Erythroblast (primary cell): ENCODE measurements around the gene CLASP1.

ENCODE experiments used
- GATA1 ChIP-seq: IDR thresholded peaks from 2 replicates; pipeline ENCODE4 v1.6.1; 2011; ENCODE audit warnings: low read depth, mild to moderate bottlenecking, control low read depth, low read length, moderate library complexity
- POLR2A ChIP-seq: IDR thresholded peaks from 2 replicates; pipeline ENCODE4 v1.6.1; 2011; ENCODE audit warnings: mild to moderate bottlenecking, low read length

- TF ChIP-seq POLR2A, result no peak
- no peak for TF ChIP-seq GATA1
Observed at GRCh38 chr2:121365061-121365460, 284.2 kb downstream of the CLASP1 start.
